ENCODE data around the gene GLRX5. TPM values are rescaled to one million over a fixed set of nuclear protein-coding genes. Genes with fewer than 3 reads are reported as not detected.
A peak's percentile ranks its signal among the peaks of the same experiment; 100 is the strongest.

The GLRX5 gene
- total RNA-seq, 1 donor from 2014 or later: 23.7 TPM

GRCh38 chr14:95520346-95520745 lies 14.5 kb upstream of the GLRX5 start:
- H3K9me3 ChIP-seq: no peaks in the 10 kb centered on the region
- H3K36me3 ChIP-seq: no peaks in the 10 kb centered on the region
- no peaks in the 10 kb centered on the region for H3K27me3 ChIP-seq (ENCODE audit: low read depth)
- no peak for TF ChIP-seq CTCF (IDR thresholded peaks at IDR 0.05)
- H3K27ac ChIP-seq: peak overlapping the region; percentile 80
- peak in 1 of 2 donors; percentile 20 for ATAC-seq
- DNase-seq: no peak
- intact Hi-C loops (cut with DNase I): no loop called here
- H3K4me1 ChIP-seq: peaks cover 90% of the 10 kb centered on the region
- H3K4me3 ChIP-seq: no peak overlapping the region

GRCh38 chr14:95521001-95521400 lies 13.8 kb upstream of the GLRX5 start:
- TF ChIP-seq CTCF (IDR thresholded peaks at IDR 0.05): no peak
- no peak overlapping the region for H3K27ac ChIP-seq
- H3K9me3 ChIP-seq: no peaks in the 10 kb centered on the region
- peaks cover 89% of the 10 kb centered on the region for H3K4me1 ChIP-seq
- no peaks in the 10 kb centered on the region for H3K27me3 ChIP-seq (ENCODE audit: low read depth)
- no peak overlapping the region for H3K4me3 ChIP-seq
- intact Hi-C loops (cut with DNase I): no loop called here
- no peaks in the 10 kb centered on the region for H3K36me3 ChIP-seq
- DNase-seq (no peak), ATAC-seq (no peak)

GRCh38 chr14:95522116-95522515 lies 12.7 kb upstream of the GLRX5 start:
- DNase-seq: no peak
- H3K4me3 ChIP-seq: no peak overlapping the region
- H3K27me3 ChIP-seq (ENCODE audit: low read depth): no peaks in the 10 kb centered on the region
- intact Hi-C loops (cut with DNase I): no loop called here
- H3K9me3 ChIP-seq: no peaks in the 10 kb centered on the region
- TF ChIP-seq CTCF (IDR thresholded peaks at IDR 0.05): no peak
- H3K4me1 ChIP-seq: peaks cover 95% of the 10 kb centered on the region
- no peak overlapping the region for H3K27ac ChIP-seq
- no peaks in the 10 kb centered on the region for H3K36me3 ChIP-seq
- ATAC-seq: no peak

GRCh38 chr14:95522556-95522955 lies 12.3 kb upstream of the GLRX5 start:
- intact Hi-C loops (cut with DNase I): no loop called here
- no peaks in the 10 kb centered on the region for H3K9me3 ChIP-seq
- no peak for TF ChIP-seq CTCF (IDR thresholded peaks at IDR 0.05)
- no peak for ATAC-seq
- peak overlapping the region; percentile 63 for H3K27ac ChIP-seq
- peaks cover 95% of the 10 kb centered on the region for H3K4me1 ChIP-seq
- no peak for DNase-seq
- H3K27me3 ChIP-seq (ENCODE audit: low read depth): no peaks in the 10 kb centered on the region
- no peak overlapping the region for H3K4me3 ChIP-seq
- H3K36me3 ChIP-seq: no peaks in the 10 kb centered on the region

- peaks cover 91% of the 10 kb centered on the region for H3K4me1 ChIP-seq
- intact Hi-C loops (cut with DNase I): no loop called here
These were observed 11.6 kb upstream of the GLRX5 start for GRCh38 chr14:95523051-95523814.

More at GRCh38 chr14:95523051-95523814, 11.6 kb upstream of the GLRX5 start:
- no peak for DNase-seq
- H3K36me3 ChIP-seq: no peaks in the 10 kb centered on the region
- H3K27me3 ChIP-seq (ENCODE audit: low read depth): no peaks in the 10 kb centered on the region
- ATAC-seq: no peak
- peak overlapping the region; percentile 63 for H3K27ac ChIP-seq
- peak overlapping the region; percentile 0 for H3K4me3 ChIP-seq
- no peaks in the 10 kb centered on the region for H3K9me3 ChIP-seq
- TF ChIP-seq CTCF (IDR thresholded peaks at IDR 0.05): no peak

All from lower lobe of right lung (tissue), 2 donors.